HG02840 (cell line): ENCODE measurements around the gene NFIC.
A peak's percentile ranks its signal among the peaks of the same experiment; 100 is the strongest.

Experiments used
- ATAC-seq: cut with Tn5 transposase; IDR thresholded peaks from one replicate; pipeline ENCODE4 v1.9.1; 2021; ENCODE audit warnings: mild to moderate bottlenecking, moderate library complexity, moderate number of reproducible peaks; ENCODE audit not compliant: unreplicated experiment, low FRiP score

The NFIC gene

GRCh38 chr19:3479177-3479833, 112.9 kb downstream of the NFIC start:
- ATAC-seq = no peak

GRCh38 chr19:3479834-3480215, 113.4 kb downstream of the NFIC start:
- no peak for ATAC-seq

GRCh38 chr19:3480383-3481091, 114.2 kb downstream of the NFIC start, which contains the start of gene SMIM24:
TSS of gene SMIM24 (minus strand) at chr19:3480525. CDS start at chr19:3480463, 62 bp downstream.
- ATAC-seq = no peak

- ATAC-seq = no peak
Observed at GRCh38 chr19:3481241-3482090, 115.1 kb downstream of the NFIC start.

GRCh38 chr19:3482507-3483225, 116.3 kb downstream of the NFIC start:
- no peak for ATAC-seq

GRCh38 chr19:3483226-3483628, 116.8 kb downstream of the NFIC start, which contains the start of gene SMIM44:
TSS of gene SMIM44 (minus strand) at chr19:3483441. CDS start at chr19:3483403, 38 bp downstream.
- no peak for ATAC-seq

- no peak for ATAC-seq
Observed at GRCh38 chr19:3491396-3492119, 125.2 kb downstream of the NFIC start.

- no peak for ATAC-seq
Observed at GRCh38 chr19:3492131-3492839, 125.9 kb downstream of the NFIC start.

GRCh38 chr19:3492919-3493318, 126.5 kb downstream of the NFIC start:
- no peak for ATAC-seq

- no peak for ATAC-seq
Observed at GRCh38 chr19:3493651-3494050, 127.3 kb downstream of the NFIC start.

GRCh38 chr19:3494051-3494450, 127.7 kb downstream of the NFIC start:
- no peak for ATAC-seq

GRCh38 chr19:3494559-3494958, 128.2 kb downstream of the NFIC start:
- no peak for ATAC-seq

GRCh38 chr19:3496392-3497273, 130.2 kb downstream of the NFIC start:
- no peak for ATAC-seq

GRCh38 chr19:3497757-3498520, 131.6 kb downstream of the NFIC start:
- no peak for ATAC-seq

- no peak for ATAC-seq
Observed at GRCh38 chr19:3499738-3500428, 133.5 kb downstream of the NFIC start.

- ATAC-seq = peak; percentile 81
Observed at GRCh38 chr19:3500429-3501101, 134.2 kb downstream of the NFIC start, which contains the start of gene DOHH. TSS of gene DOHH (minus strand) at chr19:3500674. CDS start at chr19:3496814, 3,860 bp downstream.
